Neural crest cell (in vitro differentiated cells): ENCODE data around the gene UBE2J2. TPM values are rescaled to one million over a fixed set of nuclear protein-coding genes. Genes with fewer than 3 reads are reported as not detected.

Source experiments
- DNase-seq: peaks from one replicate; pipeline ENCODE4 v3.0.0; 2021; ENCODE audit warnings: low read depth, mixed read lengths, low spot score
- H3K27ac Mint-ChIP-seq: one replicate; pipeline ENCODE4 v1.8.0; 2021; ENCODE audit warnings: mild to moderate bottlenecking, mixed read lengths; ENCODE audit not compliant: unreplicated experiment
- H3K27me3 Mint-ChIP-seq: 2 replicates; pipeline ENCODE4 v1.8.0; 2021; ENCODE audit warnings: low read depth, mild to moderate bottlenecking, mixed read lengths
- H3K36me3 Mint-ChIP-seq: 2 replicates; pipeline ENCODE4 v1.8.0; 2021; ENCODE audit warnings: low read depth, mild to moderate bottlenecking, mixed read lengths
- H3K4me1 Mint-ChIP-seq: 2 replicates; pipeline ENCODE4 v1.8.0; 2021; ENCODE audit warnings: mixed read lengths
- H3K4me3 Mint-ChIP-seq: one replicate; pipeline ENCODE4 v1.8.0; 2021; ENCODE audit warnings: mild to moderate bottlenecking, mixed read lengths
- H3K9me3 Mint-ChIP-seq: 2 replicates; pipeline ENCODE4 v1.8.0; 2021; ENCODE audit warnings: mixed read lengths
- total RNA-seq: library from RNA; stranded (reverse); gene quantifications from 2 replicates; pipeline ENCODE4 v1.2.1, GENCODE V29; 2021
- TF ChIP-seq, protein P1 (sequence below): fragments of 200-600 bp; sonication (generic); conservative IDR thresholded peaks from 2 replicates; pipeline ENCODE4 v1.5.0; 2021; ENCODE audit warnings: antibody characterized with exemption, mild to moderate bottlenecking

Gene UBE2J2
- total RNA-seq, 1 donor from 2014 or later = 80.8 TPM

- peaks cover 30% of the 10 kb centered on the region for H3K4me1 Mint-ChIP-seq
- H3K36me3 Mint-ChIP-seq = peaks cover 2% of the 10 kb centered on the region
- TF ChIP-seq, protein P1, sequence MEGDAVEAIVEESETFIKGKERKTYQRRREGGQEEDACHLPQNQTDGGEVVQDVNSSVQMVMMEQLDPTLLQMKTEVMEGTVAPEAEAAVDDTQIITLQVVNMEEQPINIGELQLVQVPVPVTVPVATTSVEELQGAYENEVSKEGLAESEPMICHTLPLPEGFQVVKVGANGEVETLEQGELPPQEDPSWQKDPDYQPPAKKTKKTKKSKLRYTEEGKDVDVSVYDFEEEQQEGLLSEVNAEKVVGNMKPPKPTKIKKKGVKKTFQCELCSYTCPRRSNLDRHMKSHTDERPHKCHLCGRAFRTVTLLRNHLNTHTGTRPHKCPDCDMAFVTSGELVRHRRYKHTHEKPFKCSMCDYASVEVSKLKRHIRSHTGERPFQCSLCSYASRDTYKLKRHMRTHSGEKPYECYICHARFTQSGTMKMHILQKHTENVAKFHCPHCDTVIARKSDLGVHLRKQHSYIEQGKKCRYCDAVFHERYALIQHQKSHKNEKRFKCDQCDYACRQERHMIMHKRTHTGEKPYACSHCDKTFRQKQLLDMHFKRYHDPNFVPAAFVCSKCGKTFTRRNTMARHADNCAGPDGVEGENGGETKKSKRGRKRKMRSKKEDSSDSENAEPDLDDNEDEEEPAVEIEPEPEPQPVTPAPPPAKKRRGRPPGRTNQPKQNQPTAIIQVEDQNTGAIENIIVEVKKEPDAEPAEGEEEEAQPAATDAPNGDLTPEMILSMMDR = no peak
- H3K27me3 Mint-ChIP-seq = no peaks in the 10 kb centered on the region
- H3K4me3 Mint-ChIP-seq = peak overlapping the region; percentile 70
- H3K9me3 Mint-ChIP-seq = no peaks in the 10 kb centered on the region
- no peak overlapping the region for H3K27ac Mint-ChIP-seq
- DNase-seq = no peak
Measured at GRCh38 chr1:1275836-1276235, 2.2 kb upstream of the UBE2J2 start.

GRCh38 chr1:1274931-1275431, 1.3 kb upstream of the UBE2J2 start:
- no peaks in the 10 kb centered on the region for H3K9me3 Mint-ChIP-seq
- TF ChIP-seq, protein P1 = no peak
- no peak for DNase-seq
- H3K4me1 Mint-ChIP-seq = peaks cover 34% of the 10 kb centered on the region
- peak overlapping the region; percentile 71 for H3K27ac Mint-ChIP-seq
- H3K4me3 Mint-ChIP-seq = peak overlapping the region; percentile 79
- H3K36me3 Mint-ChIP-seq = peaks cover 5% of the 10 kb centered on the region
- no peaks in the 10 kb centered on the region for H3K27me3 Mint-ChIP-seq

DNA sequence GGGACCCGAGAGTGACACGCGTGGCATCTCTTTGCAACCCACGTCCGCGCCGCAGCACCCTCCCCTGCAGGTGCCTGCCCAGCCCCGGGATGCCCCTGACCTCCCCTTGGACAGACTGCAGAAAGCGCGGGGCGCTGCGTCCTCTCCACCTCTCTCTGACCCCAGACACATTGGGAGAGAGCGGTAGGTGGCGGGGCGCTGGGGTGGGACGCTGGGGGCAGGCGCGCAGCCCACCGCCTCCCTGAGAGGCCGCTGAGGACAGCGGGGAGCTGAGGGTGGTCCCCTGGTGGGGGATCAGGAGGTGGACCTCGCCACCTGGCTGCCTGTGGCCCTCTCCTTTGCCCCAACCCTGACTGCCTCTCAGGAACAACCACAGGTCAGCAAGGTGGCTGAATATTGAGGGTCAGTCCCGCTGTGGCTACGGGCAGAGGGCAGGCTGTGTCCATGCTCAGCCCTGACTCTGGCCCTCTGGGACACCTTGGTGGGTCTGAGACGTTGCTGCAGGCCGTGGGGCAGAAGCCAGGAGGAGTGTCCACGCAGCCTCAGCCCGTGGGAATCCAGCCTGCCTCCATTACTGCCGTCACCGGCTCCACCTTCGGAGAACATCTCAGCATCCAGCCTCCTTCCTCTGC, 761 bp upstream of the UBE2J2 start:
- no peaks in the 10 kb centered on the region for H3K9me3 Mint-ChIP-seq
- H3K4me1 Mint-ChIP-seq = peaks cover 34% of the 10 kb centered on the region
- peak overlapping the region; percentile 79 for H3K4me3 Mint-ChIP-seq
- peaks cover 5% of the 10 kb centered on the region for H3K36me3 Mint-ChIP-seq
- no peak for DNase-seq
- H3K27ac Mint-ChIP-seq = peak overlapping the region; percentile 71
- TF ChIP-seq, protein P1 = no peak
- no peaks in the 10 kb centered on the region for H3K27me3 Mint-ChIP-seq

DNA sequence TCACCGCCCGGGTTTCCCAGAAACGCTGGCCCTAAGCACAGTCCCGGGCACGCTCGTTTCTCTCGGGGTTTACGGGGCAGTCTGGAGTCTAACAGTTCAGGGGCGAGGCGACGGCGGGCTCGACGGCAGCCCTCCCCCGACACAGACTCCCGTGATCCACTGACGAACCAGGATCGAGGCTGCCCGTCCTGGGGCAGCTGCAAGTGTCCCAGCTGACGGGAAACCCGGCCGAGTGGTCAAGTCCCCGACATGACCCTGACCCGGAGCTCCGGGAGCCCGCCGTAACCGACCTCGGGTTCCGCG, 494 bp downstream of the UBE2J2 start:
- no peak for DNase-seq
- Mint-ChIP-seq H3K4me3 (peak overlapping the region; percentile 89), H3K27me3 (no peaks in the 10 kb centered on the region), H3K9me3 (no peaks in the 10 kb centered on the region), H3K27ac (peak overlapping the region; percentile 71), H3K4me1 (peaks cover 34% of the 10 kb centered on the region), H3K36me3 (peaks cover 5% of the 10 kb centered on the region)
- TF ChIP-seq, protein P1 = no peak

DNA sequence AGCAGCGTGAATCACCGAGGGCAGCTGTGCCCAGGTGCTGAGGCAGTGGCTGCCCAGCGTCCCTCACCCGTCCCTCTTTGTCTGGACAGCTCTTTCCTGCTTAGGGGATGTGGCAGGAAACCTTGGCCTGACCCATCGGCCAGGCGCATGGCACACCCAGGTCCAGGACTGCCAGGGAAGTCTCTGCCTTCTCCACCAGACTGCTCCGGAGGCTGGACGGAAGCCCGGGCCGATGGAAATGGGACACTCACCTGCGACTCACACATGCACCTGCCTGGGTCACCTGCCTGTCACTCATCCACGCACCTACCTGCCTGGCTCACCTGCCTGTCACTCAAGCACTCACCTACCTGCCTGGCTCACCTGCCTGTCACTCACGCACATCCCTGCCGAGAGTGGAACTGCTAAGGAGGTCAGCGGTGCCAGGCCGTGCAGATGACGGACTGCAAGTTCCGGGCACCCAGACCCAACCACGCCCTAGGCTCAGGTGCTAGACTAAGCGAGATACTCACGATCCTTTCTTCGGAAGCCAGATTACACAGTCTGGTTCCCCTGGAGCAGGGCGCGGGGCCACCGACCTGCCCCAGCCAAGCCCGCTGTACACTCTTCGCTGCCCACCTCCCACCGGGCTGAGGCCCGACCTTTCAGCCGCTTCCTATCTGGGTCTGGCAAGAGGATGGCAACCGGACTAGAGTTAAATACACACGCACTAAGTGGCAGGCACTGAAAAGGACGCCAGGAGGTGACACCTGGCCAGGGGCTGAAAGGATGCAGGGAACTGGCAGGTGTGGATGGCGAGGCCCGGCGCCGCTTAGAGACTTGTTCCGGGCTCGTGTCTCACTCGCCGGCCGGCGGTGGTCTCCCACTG, 1.1 kb downstream of the UBE2J2 start:
- H3K27me3 Mint-ChIP-seq = no peaks in the 10 kb centered on the region
- H3K9me3 Mint-ChIP-seq = no peaks in the 10 kb centered on the region
- H3K4me1 Mint-ChIP-seq = peaks cover 34% of the 10 kb centered on the region
- peak overlapping the region; percentile 89 for H3K4me3 Mint-ChIP-seq
- peak overlapping the region; percentile 71 for H3K27ac Mint-ChIP-seq
- H3K36me3 Mint-ChIP-seq = peaks cover 5% of the 10 kb centered on the region
- TF ChIP-seq, protein P1 = no peak
- DNase-seq = no peak
